Trophoblast cell (in vitro differentiated cells and primary cell): Measurements from ENCODE around the gene RPL13A.

Experiments
- DNase-seq, 2 donors: peaks; one replicate each; pipeline ENCODE4 v3.0.0-alpha.2; 2016
- H2AFZ ChIP-seq: 2 replicates; pipeline ENCODE4 v1.6.1; 2013; ENCODE audit warnings: low read length, moderate library complexity, mild to moderate bottlenecking; ENCODE audit not compliant: insufficient read depth, poor library complexity
- H2AK5ac ChIP-seq: 2 replicates; pipeline ENCODE4 v1.6.1; 2013; ENCODE audit warnings: mild to moderate bottlenecking, low read length
- H2BK120ac ChIP-seq: 2 replicates; pipeline ENCODE4 v1.6.1; 2013; ENCODE audit warnings: low read length, mild to moderate bottlenecking, moderate library complexity; ENCODE audit not compliant: insufficient read depth, poor library complexity
- H2BK12ac ChIP-seq: 2 replicates; pipeline ENCODE4 v1.6.1; 2013; ENCODE audit warnings: mild to moderate bottlenecking, low read length, moderate library complexity
- H2BK5ac ChIP-seq: 2 replicates; pipeline ENCODE4 v1.6.1; 2013; ENCODE audit warnings: low read length, low read depth, moderate library complexity, mild to moderate bottlenecking; ENCODE audit not compliant: poor library complexity
- H3K14ac ChIP-seq: 2 replicates; pipeline ENCODE4 v1.6.1; 2013; ENCODE audit warnings: mild to moderate bottlenecking, low read length
- H3K18ac ChIP-seq: 2 replicates; pipeline ENCODE4 v1.6.1; 2013; ENCODE audit warnings: mild to moderate bottlenecking, low read length
- H3K23ac ChIP-seq: 2 replicates; pipeline ENCODE4 v1.6.1; 2013; ENCODE audit warnings: low read length
- H3K27ac ChIP-seq: 2 replicates; pipeline ENCODE4 v1.5.1; 2013; ENCODE audit warnings: low read depth, mild to moderate bottlenecking, inconsistent platforms, low read length, moderate library complexity
- H3K27me3 ChIP-seq: 2 replicates; pipeline ENCODE4 v1.6.1; 2013; ENCODE audit warnings: inconsistent platforms, mild to moderate bottlenecking, low read length, moderate library complexity; ENCODE audit not compliant: insufficient read depth
- H3K36me3 ChIP-seq, 2 experiments: 1 replicate in 1 of 2; 2 replicates in 1 of 2; pipeline ENCODE4 v1.6.1; 2013; ENCODE audit warnings: low read length in 2 of 2, mild to moderate bottlenecking in 2 of 2, moderate library complexity in 1 of 2; ENCODE audit not compliant: insufficient read depth in 2 of 2, control insufficient read depth in 1 of 2
- H3K4ac ChIP-seq: 2 replicates; pipeline ENCODE4 v1.6.1; 2013; ENCODE audit warnings: low read depth, mild to moderate bottlenecking, low read length, moderate library complexity
- H3K4me1 ChIP-seq, 2 experiments: 1 replicate in 1 of 2; 2 replicates in 1 of 2; pipeline ENCODE4 v1.6.1; 2013; ENCODE audit warnings: low read length in 2 of 2, mild to moderate bottlenecking in 2 of 2, moderate library complexity in 1 of 2; ENCODE audit not compliant: insufficient read depth in 2 of 2, control insufficient read depth in 1 of 2
- H3K4me2 ChIP-seq: 2 replicates; pipeline ENCODE4 v1.6.1; 2013; ENCODE audit warnings: inconsistent platforms, mild to moderate bottlenecking, low read length, moderate library complexity
- H3K4me3 ChIP-seq: 2 replicates; pipeline ENCODE4 v1.5.1; 2013; ENCODE audit warnings: mild to moderate bottlenecking, low read depth, low read length, inconsistent platforms
- H3K79me1 ChIP-seq: one replicate; pipeline ENCODE4 v1.6.1; 2013; ENCODE audit warnings: low read length
- H3K79me2 ChIP-seq: 2 replicates; pipeline ENCODE4 v1.6.1; 2013; ENCODE audit warnings: low read length, mild to moderate bottlenecking; ENCODE audit not compliant: control insufficient read depth, insufficient read depth, poor library complexity
- H3K9ac ChIP-seq: 2 replicates; pipeline ENCODE4 v1.6.1; 2013; ENCODE audit warnings: mild to moderate bottlenecking, low read length
- H3K9me3 ChIP-seq: 2 replicates; pipeline ENCODE4 v1.6.1; 2013; ENCODE audit warnings: low read depth, mild to moderate bottlenecking, control low read depth, inconsistent platforms, low read length; ENCODE audit not compliant: insufficient read depth
- H4K12ac ChIP-seq: 2 replicates; pipeline ENCODE4 v1.6.1; 2013; ENCODE audit warnings: low read depth, mild to moderate bottlenecking, low read length, moderate library complexity
- H4K8ac ChIP-seq: 2 replicates; pipeline ENCODE4 v1.6.1; 2013; ENCODE audit warnings: low read depth, mild to moderate bottlenecking, low read length, moderate library complexity
- H4K91ac ChIP-seq: one replicate; pipeline ENCODE4 v1.6.1; 2013; ENCODE audit warnings: low read depth, mild to moderate bottlenecking, low read length, moderate library complexity
- WGBS: extraction: QIAGEN DNeasy Blood & Tissue Kit; methylation state at CpG from one replicate; pipeline ENCODE4 v1.1.7; 2013; ENCODE audit warnings: missing lambda C conversion rate; ENCODE audit not compliant: insufficient read length, insufficient coverage; ENCODE audit errors: extremely low coverage; 5-methylcytosine and 5-hydroxymethylcytosine counted together

The RPL13A gene

GRCh38 chr19:49502866-49503581, 15.6 kb downstream of the RPL13A start:
- Histone ChIP-seq H3K14ac (no peak overlapping the region), H3K79me2 (no peaks in the 10 kb centered on the region), H3K9ac (no peak overlapping the region), H2BK12ac (no peak overlapping the region), H3K27me3 (no peaks in the 10 kb centered on the region), H2AFZ (no peak overlapping the region), H2AK5ac (no peak overlapping the region), H2BK5ac (no peak overlapping the region), H3K4me3 (no peak overlapping the region), H3K4ac (no peak overlapping the region), H3K79me1 (no peaks in the 10 kb centered on the region), H2BK120ac (no peak overlapping the region), H3K4me2 (no peak overlapping the region), H3K18ac (no peak overlapping the region), H4K12ac (no peak overlapping the region), H3K9me3 (no peaks in the 10 kb centered on the region), H3K23ac (no peak overlapping the region), H3K27ac (no peak overlapping the region), H4K91ac (no peak overlapping the region), H3K4me1 (no peaks in the 10 kb centered on the region), H3K36me3 (peaks cover 19 to 24% of the 10 kb centered on the region in 2 experiments), H4K8ac (no peak overlapping the region)
- WGBS = no CpG with 5 or more reads among the region's 14 CpGs
- DNase-seq = peak; percentile 50 to 76

- H3K27me3 ChIP-seq = no peaks in the 10 kb centered on the region
- no peak overlapping the region for H3K4me2 ChIP-seq
- H3K36me3 ChIP-seq = peaks cover 15 to 19% of the 10 kb centered on the region in 2 experiments
- no peak overlapping the region for H3K14ac ChIP-seq
- H3K4me3 ChIP-seq = no peak overlapping the region
- no peak overlapping the region for H4K12ac ChIP-seq
- H3K23ac ChIP-seq = no peak overlapping the region
- H3K18ac ChIP-seq = no peak overlapping the region
- no peak for DNase-seq
- H3K4ac ChIP-seq = no peak overlapping the region
- no peak overlapping the region for H2BK5ac ChIP-seq
- no peak overlapping the region for H2AFZ ChIP-seq
- H2BK120ac ChIP-seq = no peak overlapping the region
- H2AK5ac ChIP-seq = no peak overlapping the region
- H4K8ac ChIP-seq = no peak overlapping the region
- H3K9ac ChIP-seq = no peak overlapping the region
- no CpG with 5 or more reads among the region's 9 CpGs for WGBS
- no peak overlapping the region for H3K27ac ChIP-seq
- no peaks in the 10 kb centered on the region for H3K79me1 ChIP-seq
- H2BK12ac ChIP-seq = no peak overlapping the region
- no peak overlapping the region for H4K91ac ChIP-seq
- H3K9me3 ChIP-seq = no peaks in the 10 kb centered on the region
- no peaks in the 10 kb centered on the region for H3K79me2 ChIP-seq
- H3K4me1 ChIP-seq = no peaks in the 10 kb centered on the region
These were observed 16.2 kb downstream of the RPL13A start for GRCh38 chr19:49503582-49503962.

- H3K14ac ChIP-seq = no peak overlapping the region
- H3K23ac ChIP-seq = no peak overlapping the region
- no peak overlapping the region for H4K91ac ChIP-seq
- no peaks in the 10 kb centered on the region for H3K36me3 ChIP-seq
- no CpG with 5 or more reads among the region's 8 CpGs for WGBS
- no peak overlapping the region for H2BK12ac ChIP-seq
- H3K4me2 ChIP-seq = no peak overlapping the region
- H4K8ac ChIP-seq = no peak overlapping the region
- H3K79me1 ChIP-seq = no peaks in the 10 kb centered on the region
- peak; percentile 57 to 76 for DNase-seq
- no peak overlapping the region for H3K4ac ChIP-seq
- H4K12ac ChIP-seq = no peak overlapping the region
- H3K9me3 ChIP-seq = no peaks in the 10 kb centered on the region
- H3K18ac ChIP-seq = no peak overlapping the region
- no peaks in the 10 kb centered on the region for H3K4me1 ChIP-seq
- H3K9ac ChIP-seq = no peak overlapping the region
- no peak overlapping the region for H2BK120ac ChIP-seq
- H2BK5ac ChIP-seq = no peak overlapping the region
- H3K4me3 ChIP-seq = no peak overlapping the region
- H2AFZ ChIP-seq = no peak overlapping the region
- H3K27ac ChIP-seq = no peak overlapping the region
- H3K27me3 ChIP-seq = no peaks in the 10 kb centered on the region
- no peak overlapping the region for H2AK5ac ChIP-seq
- no peaks in the 10 kb centered on the region for H3K79me2 ChIP-seq
These were observed 19.2 kb downstream of the RPL13A start for GRCh38 chr19:49506575-49507105.

- Histone ChIP-seq H3K27me3 (no peaks in the 10 kb centered on the region), H3K79me1 (peaks cover 3% of the 10 kb centered on the region), H3K18ac (no peak overlapping the region), H3K23ac (no peak overlapping the region), H3K9ac (no peak overlapping the region), H2AK5ac (no peak overlapping the region), H3K4me1 (no peaks in the 10 kb centered on the region), H3K4ac (no peak overlapping the region), H4K12ac (no peak overlapping the region), H2BK120ac (no peak overlapping the region), H3K27ac (no peak overlapping the region), H4K8ac (no peak overlapping the region), H3K4me2 (no peak overlapping the region), H2BK5ac (no peak overlapping the region), H3K9me3 (no peaks in the 10 kb centered on the region), H3K14ac (no peak overlapping the region), H3K79me2 (no peaks in the 10 kb centered on the region), H2AFZ (no peak overlapping the region), H4K91ac (no peak overlapping the region), H3K4me3 (no peak overlapping the region), H2BK12ac (no peak overlapping the region), H3K36me3 (no peaks in the 10 kb centered on the region)
- DNase-seq = no peak
- no CpG with 5 or more reads among the region's 12 CpGs for WGBS
These were observed 20.5 kb downstream of the RPL13A start for GRCh38 chr19:49507803-49508494.
